GM23338 (cell line): ENCODE data around the gene CA5B. TPM values are rescaled to one million over a fixed set of nuclear protein-coding genes. Genes with fewer than 3 reads are reported as not detected.

Experiments
- ATAC-seq: fragments of 200-7000 bp; cut with Tn5 transposase; 3 replicates; pipeline ENCODE4 v1.9.1; 2020
- DNase-seq: peaks from one replicate; pipeline ENCODE4 v3.0.0-alpha.2; 2015; ENCODE audit warnings: low spot score
- H2AFZ ChIP-seq: fragments of 200-600 bp; sonication (generic); 2 replicates; pipeline ENCODE4 v1.8.0; 2016; ENCODE audit warnings: antibody characterized with exemption, mild to moderate bottlenecking, moderate library complexity
- H3F3A ChIP-seq: fragments of 200-600 bp; sonication (generic); replicated peaks from 2 replicates; pipeline ENCODE4 v1.8.0; 2017; ENCODE audit warnings: antibody characterized with exemption, mixed run types, low read depth
- H3K27ac ChIP-seq: fragments of 200-600 bp; sonication (generic); 2 replicates; pipeline ENCODE4 v1.6.1; 2016; ENCODE audit warnings: low read depth
- H3K27me3 ChIP-seq: fragments of 200-600 bp; sonication (generic); 2 replicates; pipeline ENCODE4 v1.8.0; 2016; ENCODE audit warnings: mild to moderate bottlenecking, mixed run types, moderate library complexity; ENCODE audit not compliant: insufficient read depth
- H3K36me3 ChIP-seq: fragments of 200-600 bp; sonication (generic); 2 replicates; pipeline ENCODE4 v1.8.0; 2016; ENCODE audit warnings: mild to moderate bottlenecking; ENCODE audit not compliant: insufficient read depth
- H3K4me1 ChIP-seq: fragments of 200-600 bp; sonication (generic); 2 replicates; pipeline ENCODE4 v1.8.0; 2016; ENCODE audit warnings: mild to moderate bottlenecking, moderate library complexity; ENCODE audit not compliant: insufficient read depth
- H3K4me2 ChIP-seq: fragments of 200-600 bp; sonication (generic); 2 replicates; pipeline ENCODE4 v1.7.1; 2017; ENCODE audit warnings: mixed run types
- H3K4me3 ChIP-seq: fragments of 200-600 bp; sonication (generic); 2 replicates; pipeline ENCODE4 v1.6.1; 2016; ENCODE audit warnings: mixed run types
- H3K79me2 ChIP-seq: fragments of 200-600 bp; sonication (generic); replicated peaks from 2 replicates; pipeline ENCODE4 v1.8.0; 2017; ENCODE audit warnings: mild to moderate bottlenecking; ENCODE audit not compliant: insufficient read depth
- H3K9me2 ChIP-seq: fragments of 200-600 bp; sonication (generic); 2 replicates; pipeline ENCODE4 v1.8.0; 2017; ENCODE audit not compliant: insufficient read depth
- H4K20me1 ChIP-seq: fragments of 200-600 bp; sonication (generic); replicated peaks from 2 replicates; pipeline ENCODE4 v1.8.0; 2017; ENCODE audit warnings: mild to moderate bottlenecking; ENCODE audit not compliant: insufficient read depth
- H3K27ac Mint-ChIP-seq: 2 replicates; pipeline ENCODE4 v1.8.0; 2020; ENCODE audit warnings: inconsistent platforms, mild to moderate bottlenecking, moderate library complexity, mixed read lengths
- H3K27me3 Mint-ChIP-seq: 3 replicates; pipeline ENCODE4 v1.8.0; 2022; ENCODE audit warnings: low read depth, mild to moderate bottlenecking, moderate library complexity, mixed read lengths, inconsistent platforms; ENCODE audit not compliant: insufficient read depth, poor library complexity
- H3K36me3 Mint-ChIP-seq: 3 replicates; pipeline ENCODE4 v1.8.0; 2021; ENCODE audit warnings: low read depth, mild to moderate bottlenecking, inconsistent platforms, moderate library complexity, mixed read lengths
- H3K4me1 Mint-ChIP-seq: 3 replicates; pipeline ENCODE4 v1.8.0; 2020; ENCODE audit warnings: mild to moderate bottlenecking, inconsistent platforms, mixed read lengths
- H3K4me3 Mint-ChIP-seq: 3 replicates; pipeline ENCODE4 v1.8.0; 2021; ENCODE audit warnings: moderate library complexity, mild to moderate bottlenecking, inconsistent platforms, mixed read lengths
- H3K9me3 Mint-ChIP-seq: 3 replicates; pipeline ENCODE4 v1.8.0; 2020; ENCODE audit warnings: moderate library complexity, mild to moderate bottlenecking, inconsistent platforms, mixed read lengths
- CREB1 ChIP-seq: fragments of 250-450 bp; sonication (Bioruptor Pico); IDR thresholded peaks from 2 replicates; pipeline ENCODE4 v1.5.0; 2020; ENCODE audit warnings: low read depth, mild to moderate bottlenecking, moderate library complexity
- EZH2 ChIP-seq: fragments of 200-600 bp; sonication (generic); IDR thresholded peaks from one replicate; pipeline ENCODE4 v1.8.0; 2017; ENCODE audit warnings: antibody characterized with exemption, mild to moderate bottlenecking, low read depth; ENCODE audit not compliant: unreplicated experiment
- EZH2phosphoT487 ChIP-seq: fragments of 200-600 bp; sonication (generic); IDR thresholded peaks from one replicate; pipeline ENCODE4 v1.8.1; 2018; ENCODE audit warnings: antibody characterized with exemption; ENCODE audit not compliant: unreplicated experiment
- JUNB ChIP-seq: IDR thresholded peaks from one replicate; pipeline ENCODE4 v1.6.1; 2016; ENCODE audit warnings: antibody characterized with exemption; ENCODE audit not compliant: unreplicated experiment
- NANOG ChIP-seq: IDR thresholded peaks from 2 replicates; pipeline ENCODE4 v1.6.1; 2016; ENCODE audit warnings: antibody characterized with exemption, borderline replicate concordance
- POLR2AphosphoS5 ChIP-seq: IDR thresholded peaks from 2 replicates; pipeline ENCODE4 v1.6.1; 2016; ENCODE audit warnings: antibody characterized with exemption, low read depth
- REST ChIP-seq: IDR thresholded peaks from one replicate; pipeline ENCODE4 v1.6.1; 2018; ENCODE audit warnings: antibody characterized with exemption; ENCODE audit not compliant: unreplicated experiment
- STAT1 ChIP-seq: IDR thresholded peaks from one replicate; pipeline ENCODE4 v1.6.1; 2016; ENCODE audit warnings: antibody characterized with exemption; ENCODE audit not compliant: unreplicated experiment
- ZNF114 ChIP-seq: fragments of 250-450 bp; sonication (Bioruptor Pico); IDR thresholded peaks from 2 replicates; pipeline ENCODE4 v1.5.0; 2020; ENCODE audit warnings: mild to moderate bottlenecking, moderate library complexity
- ZNF331 ChIP-seq: fragments of 250-450 bp; sonication (Bioruptor Pico); IDR thresholded peaks from 2 replicates; pipeline ENCODE4 v1.5.0; 2020; ENCODE audit warnings: low read depth, mild to moderate bottlenecking, moderate library complexity
- ZNF462 ChIP-seq: fragments of 250-450 bp; sonication (Bioruptor Pico); IDR thresholded peaks from 2 replicates; pipeline ENCODE4 v1.5.0; 2020; ENCODE audit warnings: mild to moderate bottlenecking, moderate library complexity
- polyA plus RNA-seq: library from polyadenylated mRNA; unstranded; fragments of >200 nt; fragmentation: Nextera tagmentation; extraction: Ambion mirVana; gene quantifications from 2 replicates; pipeline ENCODE4 v1.2.1, GENCODE V29; 2016
- total RNA-seq: library from RNA; depleted of rRNA; stranded (reverse); fragments of >200 nt; shearing (Covaris generic); gene quantifications from 2 replicates; pipeline ENCODE4 v1.2.3, GENCODE V29; 2014
- TF ChIP-seq, protein P1 (sequence below): IDR thresholded peaks from 2 replicates; pipeline ENCODE4 v1.6.1; 2016; ENCODE audit warnings: antibody characterized with exemption
- TF ChIP-seq, protein P2 (sequence below), 2 experiments: fragments of 200-600 bp in 1 of 2; sonication (generic) in 1 of 2; conservative IDR thresholded peaks; 2 replicates each; pipeline versions ENCODE4 v1.5.1 to v1.6.1; 2016 to 2017; ENCODE audit warnings: antibody characterized with exemption in 2 of 2, low read depth in 2 of 2, mild to moderate bottlenecking in 2 of 2, moderate library complexity in 1 of 2

Gene CA5B
- total and polyA plus RNA-seq, 2 experiments from 2014 or later, result 4.8 to 6.1 TPM

- DNase-seq, result no peak
- H3K9me3 Mint-ChIP-seq, result no peaks in the 10 kb centered on the region
- peaks cover 23% of the 10 kb centered on the region for H3K4me1 Mint-ChIP-seq
- H3K4me2 ChIP-seq, result no peak overlapping the region
- H3K27ac Mint-ChIP-seq, result peak overlapping the region; percentile 71
- TF ChIP-seq ZNF462 (CRISPR knock-in tag) (no peak), EZH2 (no peak), ZNF114 (CRISPR knock-in tag) (no peak), CREB1 (CRISPR knock-in tag) (no peak), JUNB (no peak), NANOG (no peak), ZNF331 (CRISPR knock-in tag) (no peak), POLR2AphosphoS5 (no peak), REST (no peak), EZH2phosphoT487 (no peak), STAT1 (no peak)
- TF ChIP-seq, protein P1, sequence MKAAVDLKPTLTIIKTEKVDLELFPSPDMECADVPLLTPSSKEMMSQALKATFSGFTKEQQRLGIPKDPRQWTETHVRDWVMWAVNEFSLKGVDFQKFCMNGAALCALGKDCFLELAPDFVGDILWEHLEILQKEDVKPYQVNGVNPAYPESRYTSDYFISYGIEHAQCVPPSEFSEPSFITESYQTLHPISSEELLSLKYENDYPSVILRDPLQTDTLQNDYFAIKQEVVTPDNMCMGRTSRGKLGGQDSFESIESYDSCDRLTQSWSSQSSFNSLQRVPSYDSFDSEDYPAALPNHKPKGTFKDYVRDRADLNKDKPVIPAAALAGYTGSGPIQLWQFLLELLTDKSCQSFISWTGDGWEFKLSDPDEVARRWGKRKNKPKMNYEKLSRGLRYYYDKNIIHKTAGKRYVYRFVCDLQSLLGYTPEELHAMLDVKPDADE, result no peak
- TF ChIP-seq, protein P2, sequence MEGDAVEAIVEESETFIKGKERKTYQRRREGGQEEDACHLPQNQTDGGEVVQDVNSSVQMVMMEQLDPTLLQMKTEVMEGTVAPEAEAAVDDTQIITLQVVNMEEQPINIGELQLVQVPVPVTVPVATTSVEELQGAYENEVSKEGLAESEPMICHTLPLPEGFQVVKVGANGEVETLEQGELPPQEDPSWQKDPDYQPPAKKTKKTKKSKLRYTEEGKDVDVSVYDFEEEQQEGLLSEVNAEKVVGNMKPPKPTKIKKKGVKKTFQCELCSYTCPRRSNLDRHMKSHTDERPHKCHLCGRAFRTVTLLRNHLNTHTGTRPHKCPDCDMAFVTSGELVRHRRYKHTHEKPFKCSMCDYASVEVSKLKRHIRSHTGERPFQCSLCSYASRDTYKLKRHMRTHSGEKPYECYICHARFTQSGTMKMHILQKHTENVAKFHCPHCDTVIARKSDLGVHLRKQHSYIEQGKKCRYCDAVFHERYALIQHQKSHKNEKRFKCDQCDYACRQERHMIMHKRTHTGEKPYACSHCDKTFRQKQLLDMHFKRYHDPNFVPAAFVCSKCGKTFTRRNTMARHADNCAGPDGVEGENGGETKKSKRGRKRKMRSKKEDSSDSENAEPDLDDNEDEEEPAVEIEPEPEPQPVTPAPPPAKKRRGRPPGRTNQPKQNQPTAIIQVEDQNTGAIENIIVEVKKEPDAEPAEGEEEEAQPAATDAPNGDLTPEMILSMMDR (conservative IDR thresholded peaks at IDR 0.05; ENCODE audit: low read depth in 2 of 2), result no peak
- peaks cover 2% of the 10 kb centered on the region for H3K27me3 Mint-ChIP-seq
- peaks cover 7% of the 10 kb centered on the region; the same call in 1 of the 2 replicates for H3K36me3 ChIP-seq
- H3K4me3 Mint-ChIP-seq, result no peak overlapping the region
- no peaks in the 10 kb centered on the region for H3F3A ChIP-seq
- no peak for ATAC-seq
- no peak overlapping the region for H3K27ac ChIP-seq
- H3K9me2 ChIP-seq, result no peaks in the 10 kb centered on the region
- H3K79me2 ChIP-seq, result no peaks in the 10 kb centered on the region
- H3K27me3 ChIP-seq, result no peaks in the 10 kb centered on the region
- peaks cover 12% of the 10 kb centered on the region for H3K4me1 ChIP-seq
- H2AFZ ChIP-seq, result no peak overlapping the region
- H3K36me3 Mint-ChIP-seq, result peaks cover 45% of the 10 kb centered on the region
- no peak overlapping the region for H3K4me3 ChIP-seq
- no peaks in the 10 kb centered on the region for H4K20me1 ChIP-seq
Measured at GRCh38 chrX:15820106-15821073, 82.3 kb downstream of the CA5B start.
